NOMO-1 (cell line): ENCODE measurements around the gene TFAP2E.
A peak's percentile ranks its signal among the peaks of the same experiment; 100 is the strongest.

Experiments
- DNase-seq, 2 experiments: peaks; one replicate each; lab custom pipeline; 2025; ENCODE audit not compliant: unreplicated experiment in 2 of 2; lab: John Stamatoyannopoulos, UW

TFAP2E gene

DNA sequence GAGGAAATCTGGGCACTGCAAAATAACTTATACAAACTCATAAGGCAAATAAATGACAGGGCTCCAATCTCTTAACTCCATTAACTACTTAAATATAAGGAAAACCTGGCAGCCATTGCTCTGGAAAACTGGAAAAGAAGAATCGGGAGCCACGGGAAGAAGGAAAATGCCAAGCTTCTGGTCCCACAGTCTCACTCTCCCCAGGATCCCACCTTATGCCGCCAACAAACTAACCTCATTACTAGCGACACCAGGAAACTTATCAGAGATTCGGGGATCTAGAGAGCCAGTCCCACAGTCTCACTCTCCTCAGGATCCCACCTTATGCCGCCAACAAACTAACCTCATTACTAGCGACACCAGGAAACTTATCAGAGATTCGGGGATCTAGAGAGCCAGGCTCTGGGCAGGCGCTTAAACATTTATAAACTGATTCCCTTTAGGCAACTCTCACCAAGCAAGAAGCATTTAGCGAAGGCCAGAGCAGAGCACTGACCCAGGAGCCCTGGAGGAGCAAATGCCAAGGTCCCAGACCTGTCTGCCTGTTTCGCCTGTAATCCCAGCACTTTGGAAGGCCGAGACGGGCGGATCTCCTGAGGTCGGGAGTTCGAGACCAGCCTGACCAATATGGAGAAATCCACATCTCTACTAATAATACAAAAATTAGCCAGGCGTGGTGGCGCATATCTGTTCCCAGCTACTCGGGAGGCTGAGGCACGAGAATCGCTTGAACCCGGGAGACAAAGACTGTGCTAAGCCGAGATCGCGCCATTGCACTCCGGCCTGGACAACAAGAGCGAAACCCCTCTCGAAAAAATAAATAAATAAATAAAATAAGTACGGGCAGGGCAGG lies 67.5 kb downstream of the TFAP2E start:
- no peak for DNase-seq

DNA sequence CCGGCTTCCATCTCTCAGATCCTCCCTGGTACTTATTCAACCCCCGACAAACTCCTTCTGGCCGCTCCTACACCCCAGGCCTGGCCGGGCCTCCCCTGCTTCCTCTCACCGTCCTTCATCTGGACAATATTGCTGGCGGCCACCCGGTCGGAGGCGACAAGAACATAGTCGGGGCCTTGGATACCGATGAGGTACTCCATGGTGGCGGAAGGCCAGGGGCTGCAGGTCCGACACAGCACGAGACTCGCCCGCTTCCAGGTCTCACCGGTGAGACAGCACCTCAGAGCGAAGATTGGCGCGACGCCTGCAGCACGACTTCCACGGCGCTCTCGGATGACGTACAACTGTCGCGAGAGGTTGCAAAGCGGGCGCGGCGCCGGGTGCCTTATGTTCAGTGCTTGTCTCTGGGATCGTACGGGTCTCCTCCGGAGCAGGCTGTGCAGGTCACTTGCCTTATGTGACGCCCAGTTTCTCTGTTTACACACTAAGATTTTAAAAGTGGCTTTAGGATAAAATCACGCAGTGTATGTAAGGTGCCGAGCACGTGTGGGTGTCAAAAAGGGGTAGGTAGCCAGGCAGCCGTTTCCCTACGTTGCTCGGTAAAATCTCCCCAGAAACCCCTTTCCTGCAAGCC lies 68.2 kb downstream of the TFAP2E start, which contains the start of gene PSMB2:
Gene PSMB2, minus strand, starts transcription at position 294 of the 634 bp plus-strand sequence. Its CDS starts 94 bp downstream, at position 200.
- DNase-seq, result peak; percentile 96

DNA sequence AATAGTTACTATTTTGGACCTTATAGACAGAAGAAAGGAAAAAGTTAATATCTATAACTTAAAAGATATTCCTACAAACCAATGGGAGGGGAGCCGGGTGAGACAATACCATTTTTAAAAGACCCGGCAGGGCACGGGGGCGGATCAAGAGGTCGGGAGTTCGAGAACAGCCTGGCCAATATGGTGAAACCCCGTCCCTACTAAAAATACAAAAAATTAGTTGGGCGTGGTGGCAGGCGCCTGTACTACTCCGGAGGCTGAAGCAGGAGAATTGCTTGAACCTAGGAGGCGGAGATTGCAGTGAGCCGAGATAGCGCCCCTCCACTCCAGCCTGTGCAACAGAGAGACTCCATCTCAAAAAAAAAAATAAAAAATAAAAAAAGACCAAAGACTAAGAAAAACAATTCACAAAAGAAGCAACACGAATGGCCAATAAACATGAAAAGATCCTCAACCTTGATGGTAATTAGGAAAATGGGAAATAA lies 69.4 kb downstream of the TFAP2E start:
- DNase-seq, result peak; percentile 11 to 34

DNA sequence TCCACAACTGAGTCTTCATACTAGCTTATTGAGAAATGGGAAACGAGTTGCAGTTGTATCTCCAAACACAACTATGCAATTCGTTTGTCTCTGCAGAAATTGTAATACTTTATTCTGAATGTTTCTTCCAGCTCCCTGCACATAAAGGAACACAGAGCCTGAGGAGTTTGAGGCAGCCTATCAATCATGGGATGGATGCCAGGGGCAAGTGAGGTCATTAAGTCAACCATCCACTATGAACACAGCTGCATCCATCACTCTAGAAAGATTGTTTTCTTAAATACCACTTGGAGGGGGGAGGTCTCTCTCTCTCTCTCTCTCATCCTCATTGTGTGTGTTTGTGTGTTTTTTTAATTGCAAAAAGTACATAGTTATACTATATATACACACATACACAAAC lies 71.1 kb downstream of the TFAP2E start:
- DNase-seq, result no peak
